ENCODE data around the gene FRMD6. TPM values are rescaled to one million over a fixed set of nuclear protein-coding genes. Genes with fewer than 3 reads are reported as not detected.

Gene FRMD6
- total RNA-seq, 1 experiment from 2014 or later: 40.7 TPM

DNA sequence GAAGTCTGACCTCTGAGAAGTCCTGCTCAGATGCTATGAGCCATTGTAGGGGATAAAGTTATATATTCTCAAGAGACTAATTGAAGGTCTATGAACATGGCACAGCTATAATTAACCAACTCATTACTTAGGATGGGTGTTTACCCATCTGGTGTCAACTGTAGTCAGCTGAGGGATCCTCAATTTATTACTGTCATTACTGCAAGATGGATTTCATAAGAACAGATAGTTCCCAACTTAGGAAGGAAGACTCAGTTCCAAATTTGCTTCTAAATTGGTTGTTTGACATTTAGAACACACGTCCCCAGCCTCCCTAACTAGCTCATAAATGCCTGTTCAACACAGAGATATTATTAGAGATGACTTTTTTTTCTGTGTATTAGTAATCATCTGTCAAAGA lies 81.4 kb downstream of the FRMD6 start:
- H3K9me3 ChIP-seq (ENCODE audit: control insufficient read depth, insufficient read depth, low read depth, low read length): no peaks in the 10 kb centered on the region
- TF ChIP-seq, protein P1, sequence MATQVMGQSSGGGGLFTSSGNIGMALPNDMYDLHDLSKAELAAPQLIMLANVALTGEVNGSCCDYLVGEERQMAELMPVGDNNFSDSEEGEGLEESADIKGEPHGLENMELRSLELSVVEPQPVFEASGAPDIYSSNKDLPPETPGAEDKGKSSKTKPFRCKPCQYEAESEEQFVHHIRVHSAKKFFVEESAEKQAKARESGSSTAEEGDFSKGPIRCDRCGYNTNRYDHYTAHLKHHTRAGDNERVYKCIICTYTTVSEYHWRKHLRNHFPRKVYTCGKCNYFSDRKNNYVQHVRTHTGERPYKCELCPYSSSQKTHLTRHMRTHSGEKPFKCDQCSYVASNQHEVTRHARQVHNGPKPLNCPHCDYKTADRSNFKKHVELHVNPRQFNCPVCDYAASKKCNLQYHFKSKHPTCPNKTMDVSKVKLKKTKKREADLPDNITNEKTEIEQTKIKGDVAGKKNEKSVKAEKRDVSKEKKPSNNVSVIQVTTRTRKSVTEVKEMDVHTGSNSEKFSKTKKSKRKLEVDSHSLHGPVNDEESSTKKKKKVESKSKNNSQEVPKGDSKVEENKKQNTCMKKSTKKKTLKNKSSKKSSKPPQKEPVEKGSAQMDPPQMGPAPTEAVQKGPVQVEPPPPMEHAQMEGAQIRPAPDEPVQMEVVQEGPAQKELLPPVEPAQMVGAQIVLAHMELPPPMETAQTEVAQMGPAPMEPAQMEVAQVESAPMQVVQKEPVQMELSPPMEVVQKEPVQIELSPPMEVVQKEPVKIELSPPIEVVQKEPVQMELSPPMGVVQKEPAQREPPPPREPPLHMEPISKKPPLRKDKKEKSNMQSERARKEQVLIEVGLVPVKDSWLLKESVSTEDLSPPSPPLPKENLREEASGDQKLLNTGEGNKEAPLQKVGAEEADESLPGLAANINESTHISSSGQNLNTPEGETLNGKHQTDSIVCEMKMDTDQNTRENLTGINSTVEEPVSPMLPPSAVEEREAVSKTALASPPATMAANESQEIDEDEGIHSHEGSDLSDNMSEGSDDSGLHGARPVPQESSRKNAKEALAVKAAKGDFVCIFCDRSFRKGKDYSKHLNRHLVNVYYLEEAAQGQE (IDR thresholded peaks at IDR 0.05; ENCODE audit: insufficient read depth in 1 of 2, low read depth in 2 of 2, low read length in 1 of 2): no peak
- TF ChIP-seq, protein P2, sequence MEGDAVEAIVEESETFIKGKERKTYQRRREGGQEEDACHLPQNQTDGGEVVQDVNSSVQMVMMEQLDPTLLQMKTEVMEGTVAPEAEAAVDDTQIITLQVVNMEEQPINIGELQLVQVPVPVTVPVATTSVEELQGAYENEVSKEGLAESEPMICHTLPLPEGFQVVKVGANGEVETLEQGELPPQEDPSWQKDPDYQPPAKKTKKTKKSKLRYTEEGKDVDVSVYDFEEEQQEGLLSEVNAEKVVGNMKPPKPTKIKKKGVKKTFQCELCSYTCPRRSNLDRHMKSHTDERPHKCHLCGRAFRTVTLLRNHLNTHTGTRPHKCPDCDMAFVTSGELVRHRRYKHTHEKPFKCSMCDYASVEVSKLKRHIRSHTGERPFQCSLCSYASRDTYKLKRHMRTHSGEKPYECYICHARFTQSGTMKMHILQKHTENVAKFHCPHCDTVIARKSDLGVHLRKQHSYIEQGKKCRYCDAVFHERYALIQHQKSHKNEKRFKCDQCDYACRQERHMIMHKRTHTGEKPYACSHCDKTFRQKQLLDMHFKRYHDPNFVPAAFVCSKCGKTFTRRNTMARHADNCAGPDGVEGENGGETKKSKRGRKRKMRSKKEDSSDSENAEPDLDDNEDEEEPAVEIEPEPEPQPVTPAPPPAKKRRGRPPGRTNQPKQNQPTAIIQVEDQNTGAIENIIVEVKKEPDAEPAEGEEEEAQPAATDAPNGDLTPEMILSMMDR (IDR thresholded peaks at IDR 0.05): no peak
- no peak for TF ChIP-seq TCF7L2 (IDR thresholded peaks at IDR 0.05; ENCODE audit: low read depth, low read length)
- POLR2A ChIA-PET: no interaction called here
- DNase-seq (ENCODE audit: low read depth, low spot score) (no peak), ATAC-seq (no peak)
- in situ Hi-C loops (cut with HindIII; ENCODE audit: low pct_unique_long_range_greater_than_20kb, low sequenced_read_pairs): no loop called here
- no peaks in the 10 kb centered on the region for H3K27me3 ChIP-seq (ENCODE audit: control insufficient read depth, insufficient read depth, low read length)
- H3K27ac ChIP-seq (ENCODE audit: low read length): no peak overlapping the region
- CTCF ChIA-PET: no interaction called here
- H3K36me3 ChIP-seq (ENCODE audit: control insufficient read depth, insufficient read depth, low read length): peaks cover 3% of the 10 kb centered on the region; the same call in 1 of the 2 replicates
- no peak overlapping the region for H3K4me3 ChIP-seq (ENCODE audit: low read depth in 2 of 2, low read length in 2 of 2)
- no peaks in the 10 kb centered on the region for H3K4me1 ChIP-seq (ENCODE audit: control insufficient read depth, insufficient read depth, low read length)
- BruUV-seq (replicated peaks): no TSS peak
- intact Hi-C loops (cut with micrococcal nuclease; ENCODE audit: unreplicated experiment): no loop called here

DNA sequence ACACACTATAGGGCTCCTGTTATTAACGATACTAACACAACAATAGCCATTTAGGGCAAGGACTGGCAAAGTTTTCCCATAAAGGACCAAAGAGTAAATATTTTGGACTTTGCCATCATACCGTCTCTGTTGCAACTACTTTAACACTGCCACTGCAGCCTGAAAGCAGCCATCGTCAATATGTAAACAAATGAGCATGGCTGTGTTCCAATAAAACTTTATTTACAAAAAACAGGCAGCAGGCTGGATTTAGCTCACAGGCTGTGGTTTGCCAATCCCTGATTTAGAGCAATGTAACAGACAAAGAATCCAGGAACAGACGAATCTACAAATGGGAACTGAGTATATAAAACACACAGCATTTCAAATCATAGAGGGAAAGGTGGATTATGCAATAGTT lies 84.1 kb downstream of the FRMD6 start:
- Histone ChIP-seq H3K27ac (ENCODE audit: low read length) (no peak overlapping the region), H3K36me3 (ENCODE audit: control insufficient read depth, insufficient read depth, low read length) (no peaks in the 10 kb centered on the region; the same call in 1 of the 2 replicates), H3K4me3 (ENCODE audit: low read depth in 2 of 2, low read length in 2 of 2) (no peak overlapping the region), H3K27me3 (ENCODE audit: control insufficient read depth, insufficient read depth, low read length) (no peaks in the 10 kb centered on the region), H3K9me3 (ENCODE audit: control insufficient read depth, insufficient read depth, low read depth, low read length) (no peaks in the 10 kb centered on the region), H3K4me1 (ENCODE audit: control insufficient read depth, insufficient read depth, low read length) (no peaks in the 10 kb centered on the region)
- ChIA-PET POLR2A (no interaction called here), CTCF (no interaction called here)
- BruUV-seq (replicated peaks): no TSS peak
- in situ Hi-C loops (cut with HindIII; ENCODE audit: low pct_unique_long_range_greater_than_20kb, low sequenced_read_pairs): no loop called here
- DNase-seq (ENCODE audit: low read depth, low spot score) (no peak), ATAC-seq (no peak)
- no peak for TF ChIP-seq SIN3A (IDR thresholded peaks at IDR 0.05; ENCODE audit: borderline replicate concordance, insufficient read depth, low read depth, low read length)
- TF ChIP-seq TCF7L2 (IDR thresholded peaks at IDR 0.05; ENCODE audit: low read depth, low read length): no peak
- TF ChIP-seq POLR2AphosphoS5 (IDR thresholded peaks at IDR 0.05; ENCODE audit: low read depth, low read length): no peak
- TF ChIP-seq, protein P1 (IDR thresholded peaks at IDR 0.05; ENCODE audit: insufficient read depth in 1 of 2, low read depth in 2 of 2, low read length in 1 of 2): no peak
- TF ChIP-seq, protein P2 (IDR thresholded peaks at IDR 0.05): no peak
- intact Hi-C loops (cut with micrococcal nuclease; ENCODE audit: unreplicated experiment): no loop called here

Data from Panc1 (cell line).